Measurements from ENCODE around the gene SPEG. TPM values are rescaled to one million over a fixed set of nuclear protein-coding genes. Genes with fewer than 3 reads are reported as not detected.

Gene SPEG
- total and polyA plus RNA-seq, 7 donors, result 6.0 to 321 (median 123) TPM

DNA sequence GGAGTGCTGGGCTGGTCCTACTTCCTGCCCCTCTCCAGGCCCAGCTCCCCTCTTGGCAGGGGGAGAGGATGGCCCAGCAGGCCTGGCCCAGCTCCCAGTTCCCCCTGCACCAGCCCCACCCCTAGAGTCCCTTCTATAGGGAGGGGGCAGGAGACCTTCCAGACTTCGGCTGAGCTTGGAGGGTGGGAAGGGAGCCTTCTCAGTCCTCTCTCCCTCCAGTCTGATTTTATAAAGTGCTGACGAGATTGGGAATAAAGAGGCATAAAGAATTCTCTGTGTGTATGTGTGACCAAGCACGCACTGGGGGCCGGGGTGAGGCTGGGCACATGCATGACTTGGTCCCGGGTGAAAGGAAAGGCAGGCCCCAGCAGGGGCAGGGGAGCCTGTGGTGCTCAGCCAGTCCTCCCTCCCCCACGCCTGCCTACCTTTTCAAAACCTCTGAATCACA lies 103.9 kb downstream of the SPEG start:
- no peaks in the 10 kb centered on the region for H3K9me3 ChIP-seq
- intact Hi-C loops (cut with DNase I), result no loop called here
- no peak overlapping the region for H3K4me3 ChIP-seq
- H3K36me3 ChIP-seq, result peaks cover 6 to 30% (median 15%) of the 10 kb centered on the region in 4 donors
- no peak for DNase-seq
- H3K27ac ChIP-seq, result no peak overlapping the region
- H3K4me1 ChIP-seq, result peaks cover 0 to 32% (median 23%) of the 10 kb centered on the region in 4 donors
- H3K27me3 ChIP-seq, result no peaks in the 10 kb centered on the region
- WGBS, 2 donors, result 79 to 86% methylated on average over 6 of the region's 6 CpGs
- TF ChIP-seq POLR2A (IDR thresholded peaks at IDR 0.05), result no peak
- TF ChIP-seq, protein P1, sequence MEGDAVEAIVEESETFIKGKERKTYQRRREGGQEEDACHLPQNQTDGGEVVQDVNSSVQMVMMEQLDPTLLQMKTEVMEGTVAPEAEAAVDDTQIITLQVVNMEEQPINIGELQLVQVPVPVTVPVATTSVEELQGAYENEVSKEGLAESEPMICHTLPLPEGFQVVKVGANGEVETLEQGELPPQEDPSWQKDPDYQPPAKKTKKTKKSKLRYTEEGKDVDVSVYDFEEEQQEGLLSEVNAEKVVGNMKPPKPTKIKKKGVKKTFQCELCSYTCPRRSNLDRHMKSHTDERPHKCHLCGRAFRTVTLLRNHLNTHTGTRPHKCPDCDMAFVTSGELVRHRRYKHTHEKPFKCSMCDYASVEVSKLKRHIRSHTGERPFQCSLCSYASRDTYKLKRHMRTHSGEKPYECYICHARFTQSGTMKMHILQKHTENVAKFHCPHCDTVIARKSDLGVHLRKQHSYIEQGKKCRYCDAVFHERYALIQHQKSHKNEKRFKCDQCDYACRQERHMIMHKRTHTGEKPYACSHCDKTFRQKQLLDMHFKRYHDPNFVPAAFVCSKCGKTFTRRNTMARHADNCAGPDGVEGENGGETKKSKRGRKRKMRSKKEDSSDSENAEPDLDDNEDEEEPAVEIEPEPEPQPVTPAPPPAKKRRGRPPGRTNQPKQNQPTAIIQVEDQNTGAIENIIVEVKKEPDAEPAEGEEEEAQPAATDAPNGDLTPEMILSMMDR (IDR thresholded peaks at IDR 0.05), result no peak
- no peak for TF ChIP-seq EP300 (IDR thresholded peaks at IDR 0.05)
- no peak for TF ChIP-seq POLR2AphosphoS5 (IDR thresholded peaks at IDR 0.05)

DNA sequence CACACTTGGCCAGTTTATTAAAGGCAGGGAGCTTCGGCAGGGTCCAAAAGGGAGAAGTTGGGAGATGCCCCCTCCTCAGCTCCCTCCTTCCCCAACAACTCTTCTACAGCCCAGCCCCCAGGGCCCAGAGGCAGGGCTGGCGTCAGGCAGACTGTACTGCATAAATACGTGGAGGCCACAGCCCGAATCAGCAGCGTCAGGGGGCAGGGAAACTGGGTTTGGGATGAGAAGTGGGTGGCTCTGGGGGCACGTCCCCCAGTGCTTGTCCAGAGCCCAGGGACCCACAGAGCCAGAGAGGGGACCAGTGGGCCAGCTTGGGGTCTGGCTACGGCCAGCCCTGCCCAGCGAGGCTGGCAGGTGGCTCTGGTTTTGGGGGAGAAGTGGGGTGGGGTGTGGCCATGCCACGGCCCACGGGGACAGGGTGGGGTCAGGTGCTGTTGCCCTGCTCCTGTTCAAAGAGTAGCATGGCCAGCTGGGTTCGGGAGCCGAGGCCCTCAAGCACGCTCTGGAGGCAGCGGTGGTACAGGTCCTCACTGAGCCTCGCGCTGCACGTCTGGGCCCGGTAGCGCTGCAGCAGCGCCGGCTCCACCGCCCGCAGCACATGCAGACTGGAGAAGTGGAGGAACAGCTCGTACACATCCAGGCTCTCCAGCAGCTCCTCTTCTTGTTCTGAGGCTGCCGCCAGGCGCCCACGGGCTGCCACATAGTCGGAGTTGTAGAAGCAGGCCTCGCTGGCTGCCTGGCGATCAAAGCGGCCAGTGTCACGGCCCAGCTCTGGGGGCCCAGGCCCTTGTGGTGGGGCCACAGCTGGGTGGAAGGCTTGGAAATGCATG lies 104.5 kb downstream of the SPEG start:
- intact Hi-C loops (cut with DNase I), result no loop called here
- DNase-seq, result no peak
- H3K4me1 ChIP-seq, result peaks cover 0 to 35% (median 25%) of the 10 kb centered on the region in 4 donors
- peaks cover 6 to 30% (median 15%) of the 10 kb centered on the region in 4 donors for H3K36me3 ChIP-seq
- WGBS, 2 donors, result 90 to 91% methylated on average over 32 of the region's 32 CpGs
- no peaks in the 10 kb centered on the region for H3K27me3 ChIP-seq
- H3K27ac ChIP-seq, result no peak overlapping the region
- H3K9me3 ChIP-seq, result no peaks in the 10 kb centered on the region
- no peak overlapping the region for H3K4me3 ChIP-seq
- TF ChIP-seq, protein P1 (IDR thresholded peaks at IDR 0.05), result no peak
- TF ChIP-seq EP300 (IDR thresholded peaks at IDR 0.05) (no peak), POLR2AphosphoS5 (IDR thresholded peaks at IDR 0.05) (no peak), POLR2A (IDR thresholded peaks at IDR 0.05) (no peak)

DNA sequence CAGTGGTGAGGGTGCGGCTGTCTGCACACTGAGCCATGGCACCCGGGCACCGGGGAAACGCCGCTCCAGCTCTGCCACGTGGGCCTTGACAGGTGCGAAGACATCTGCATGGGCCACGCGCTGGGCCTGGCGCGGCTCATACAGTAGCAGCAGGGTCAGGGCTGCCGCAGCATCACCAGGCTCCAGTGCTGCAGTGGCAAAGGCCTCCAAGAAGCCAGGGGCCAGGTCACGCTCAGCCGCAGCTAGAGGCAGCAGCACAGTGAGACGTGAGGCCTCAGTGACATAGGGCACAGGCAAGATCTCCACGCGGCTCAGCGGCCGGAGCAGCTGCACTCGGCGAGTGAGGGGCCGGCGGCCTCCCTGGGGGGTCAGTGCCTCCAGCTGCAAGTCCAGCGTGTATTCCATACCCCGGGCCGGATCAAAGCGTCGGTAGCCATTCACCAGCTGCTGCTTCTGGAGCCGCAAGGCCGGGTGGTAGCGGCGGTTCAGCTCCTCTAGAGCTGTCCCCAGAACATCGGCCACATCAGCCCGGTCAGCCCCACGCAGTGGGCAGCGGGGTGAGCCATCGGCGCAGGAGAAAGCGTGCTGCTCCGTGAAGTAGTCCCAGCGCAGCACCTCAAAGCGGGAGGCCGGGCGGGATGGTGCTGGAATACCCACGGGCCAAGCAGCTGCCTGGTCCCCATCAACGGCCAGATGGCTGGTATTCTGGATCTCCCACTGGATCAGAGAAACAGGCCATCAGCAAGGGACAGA lies 105.5 kb downstream of the SPEG start:
- no peak overlapping the region for H3K27ac ChIP-seq
- WGBS, 2 donors, result 95 to 96% methylated on average over 46 of the region's 46 CpGs
- H3K4me1 ChIP-seq, result peaks cover 0 to 41% (median 31%) of the 10 kb centered on the region in 4 donors

DNA sequence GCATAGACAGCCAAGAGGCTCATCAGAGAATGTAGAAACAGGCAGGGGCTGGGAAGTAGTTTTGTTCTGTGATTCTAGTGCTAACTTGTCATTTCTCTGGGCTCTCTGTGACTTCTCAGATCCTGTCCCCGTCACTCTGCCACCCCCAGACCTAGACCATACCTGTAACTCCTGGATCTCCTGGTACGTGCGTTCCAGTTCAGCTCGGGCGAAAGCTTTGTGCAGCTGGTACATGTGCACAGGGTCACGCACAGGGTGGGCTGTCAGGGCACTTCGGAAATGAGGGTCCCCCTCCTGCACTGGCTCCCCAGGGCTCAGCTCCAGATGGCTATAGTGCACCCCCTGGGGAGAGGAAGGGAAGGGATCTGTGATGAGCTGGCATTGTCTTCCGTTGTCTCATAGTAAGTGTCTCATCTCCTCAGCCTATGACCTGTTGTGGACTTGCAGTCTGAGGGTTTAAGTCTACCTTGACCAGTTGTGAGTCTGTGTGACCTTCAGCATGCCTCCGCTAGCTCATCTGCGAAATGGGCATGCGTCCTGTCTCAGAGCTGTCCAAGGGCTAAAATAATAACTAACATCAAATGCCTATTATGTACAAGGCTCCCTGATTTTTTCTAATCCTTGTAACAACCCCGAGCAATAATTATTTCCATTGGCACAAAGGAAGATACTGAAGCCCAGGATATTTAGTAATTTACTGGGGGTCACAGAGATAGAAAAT lies 106.3 kb downstream of the SPEG start:
- peaks cover 0 to 41% (median 31%) of the 10 kb centered on the region in 4 donors for H3K4me1 ChIP-seq
- no peak for TF ChIP-seq POLR2A (IDR thresholded peaks at IDR 0.05)
- no peak for TF ChIP-seq POLR2AphosphoS5 (IDR thresholded peaks at IDR 0.05)
- TF ChIP-seq EP300 (IDR thresholded peaks at IDR 0.05), result no peak
- TF ChIP-seq, protein P1 (IDR thresholded peaks at IDR 0.05), result no peak
- DNase-seq, result no peak
- WGBS, 2 donors, result 90 to 92% methylated on average over 12 of the region's 12 CpGs
- no peak overlapping the region for H3K27ac ChIP-seq
- H3K36me3 ChIP-seq, result peaks cover 6 to 30% (median 15%) of the 10 kb centered on the region in 4 donors
- intact Hi-C loops (cut with DNase I), result loop anchor here (2.0 to 10.0 kb wide), 2 partner anchors 102 to 246 kb away; no protein-coding TSS in a partner anchor
- no peak overlapping the region for H3K4me3 ChIP-seq
- H3K9me3 ChIP-seq, result no peaks in the 10 kb centered on the region
- H3K27me3 ChIP-seq, result no peaks in the 10 kb centered on the region

More for the DNA sequence above, 105.5 kb downstream of the SPEG start:
- H3K9me3 ChIP-seq, result no peaks in the 10 kb centered on the region
- H3K36me3 ChIP-seq, result peaks cover 6 to 30% (median 15%) of the 10 kb centered on the region in 4 donors
- DNase-seq, result no peak
- no peak overlapping the region for H3K4me3 ChIP-seq
- no peaks in the 10 kb centered on the region for H3K27me3 ChIP-seq
- intact Hi-C loops (cut with DNase I), result loop anchor here (2.0 to 10.0 kb wide), 2 partner anchors 103 to 245 kb away; no protein-coding TSS in a partner anchor
- TF ChIP-seq EP300 (IDR thresholded peaks at IDR 0.05) (no peak), POLR2A (IDR thresholded peaks at IDR 0.05) (no peak), POLR2AphosphoS5 (IDR thresholded peaks at IDR 0.05) (no peak)
- TF ChIP-seq, protein P1 (IDR thresholded peaks at IDR 0.05), result no peak

All from sigmoid colon (tissue), 7 donors.